Smooth muscle cell (in vitro differentiated cells): ENCODE measurements around the gene LRRK1. TPM values are rescaled to one million over a fixed set of nuclear protein-coding genes. Genes with fewer than 3 reads are reported as not detected.

Experiments used
- DNase-seq: peaks from one replicate; lab custom pipeline; 2025; ENCODE audit not compliant: unreplicated experiment; lab: John Stamatoyannopoulos, UW
- H2AFZ ChIP-seq: fragments of 200-600 bp; sonication (generic); 2 replicates; pipeline ENCODE4 v1.6.0; 2016; ENCODE audit warnings: antibody characterized with exemption, low read depth, mild to moderate bottlenecking
- H3F3A ChIP-seq: fragments of 200-600 bp; sonication (generic); 2 replicates; pipeline ENCODE4 v1.6.0; 2017; ENCODE audit warnings: antibody characterized with exemption, low read depth
- H3K27ac ChIP-seq: fragments of 200-600 bp; sonication (generic); 2 replicates; pipeline ENCODE4 v1.5.1; 2016; ENCODE audit warnings: low read depth, mild to moderate bottlenecking
- H3K27me3 ChIP-seq: fragments of 200-600 bp; sonication (generic); 2 replicates; pipeline ENCODE4 v1.6.1; 2016; ENCODE audit warnings: low read depth, mild to moderate bottlenecking
- H3K36me3 ChIP-seq: fragments of 200-600 bp; sonication (generic); 2 replicates; pipeline ENCODE4 v1.5.1; 2016; ENCODE audit warnings: low read depth
- H3K4me1 ChIP-seq: fragments of 200-600 bp; sonication (generic); 2 replicates; pipeline ENCODE4 v1.5.1; 2016; ENCODE audit warnings: low read depth
- H3K4me2 ChIP-seq: fragments of 200-600 bp; sonication (generic); 2 replicates; pipeline ENCODE4 v1.6.0; 2016; ENCODE audit warnings: mild to moderate bottlenecking
- H3K4me3 ChIP-seq: fragments of 200-600 bp; sonication (generic); 2 replicates; pipeline ENCODE4 v1.5.1; 2016; ENCODE audit warnings: mild to moderate bottlenecking
- H3K79me2 ChIP-seq: fragments of 200-600 bp; sonication (generic); 2 replicates; pipeline ENCODE4 v1.6.0; 2016; ENCODE audit warnings: low read depth, mild to moderate bottlenecking
- H3K9ac ChIP-seq: fragments of 200-600 bp; sonication (generic); 2 replicates; pipeline ENCODE4 v1.6.0; 2016; ENCODE audit warnings: low read depth
- H3K9me3 ChIP-seq: fragments of 200-600 bp; sonication (generic); replicated peaks from 2 replicates; pipeline ENCODE4 v1.5.1; 2016; ENCODE audit warnings: low read depth
- H4K20me1 ChIP-seq: fragments of 200-600 bp; sonication (generic); 2 replicates; pipeline ENCODE4 v1.6.0; 2016; ENCODE audit warnings: low read depth
- WGBS: methylation state at CpG from one replicate; pipeline ENCODE4 v1.1.7; 2016; ENCODE audit warnings: low lambda C conversion rate; 5-methylcytosine and 5-hydroxymethylcytosine counted together
- polyA plus RNA-seq: library from polyadenylated mRNA; unstranded; fragments of >200 nt; fragmentation: Nextera tagmentation; extraction: Ambion mirVana; gene quantifications from 2 replicates; pipeline ENCODE4 v1.2.1, GENCODE V29; 2016
- total RNA-seq: library from RNA; depleted of rRNA; stranded (reverse); fragments of >200 nt; gene quantifications from 2 replicates; pipeline ENCODE4 v1.2.3, GENCODE V29; 2014
- TF ChIP-seq, protein P1 (sequence below): fragments of 200-600 bp; sonication (generic); IDR thresholded peaks from 2 replicates; pipeline ENCODE4 v1.5.1; 2017; ENCODE audit warnings: borderline replicate concordance, mild to moderate bottlenecking, antibody characterized with exemption; ENCODE audit not compliant: insufficient read depth, poor library complexity, severe bottlenecking

Gene LRRK1
- total and polyA plus RNA-seq, 2 experiments from 2014 or later: 1.1 to 1.6 TPM

DNA sequence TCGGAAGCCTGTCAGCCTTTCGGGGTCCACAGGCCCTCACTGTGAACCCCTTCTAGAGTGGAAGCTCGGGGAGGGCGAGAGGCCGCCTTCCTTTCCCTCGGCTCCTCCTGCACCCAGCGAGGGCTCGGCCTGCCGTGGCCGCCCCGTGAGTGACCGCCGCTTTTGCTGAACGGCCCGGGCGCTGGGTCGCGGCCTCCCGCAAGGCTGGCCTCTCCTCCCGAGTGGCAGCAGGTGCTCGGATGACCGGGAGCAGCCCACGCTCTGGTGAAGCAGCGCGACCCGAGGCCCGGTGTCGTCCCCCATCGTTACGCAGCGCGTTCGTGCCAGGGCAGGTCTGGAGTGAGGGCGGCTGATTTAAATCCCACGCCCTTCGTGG, 53.8 kb downstream of the LRRK1 start:
- Histone ChIP-seq H3K9ac (no peak overlapping the region), H3K27ac (no peak overlapping the region), H3K27me3 (peaks cover 76% of the 10 kb centered on the region), H2AFZ (no peak overlapping the region), H3K36me3 (no peaks in the 10 kb centered on the region), H4K20me1 (no peaks in the 10 kb centered on the region), H3K9me3 (no peaks in the 10 kb centered on the region), H3K4me3 (peak overlapping the region; percentile 47), H3F3A (no peaks in the 10 kb centered on the region), H3K79me2 (no peaks in the 10 kb centered on the region), H3K4me2 (peak overlapping the region; percentile 91), H3K4me1 (peaks cover 10% of the 10 kb centered on the region)
- 30% methylated on average over 36 of the region's 36 CpGs for WGBS
- DNase-seq: no peak
- TF ChIP-seq, protein P1, sequence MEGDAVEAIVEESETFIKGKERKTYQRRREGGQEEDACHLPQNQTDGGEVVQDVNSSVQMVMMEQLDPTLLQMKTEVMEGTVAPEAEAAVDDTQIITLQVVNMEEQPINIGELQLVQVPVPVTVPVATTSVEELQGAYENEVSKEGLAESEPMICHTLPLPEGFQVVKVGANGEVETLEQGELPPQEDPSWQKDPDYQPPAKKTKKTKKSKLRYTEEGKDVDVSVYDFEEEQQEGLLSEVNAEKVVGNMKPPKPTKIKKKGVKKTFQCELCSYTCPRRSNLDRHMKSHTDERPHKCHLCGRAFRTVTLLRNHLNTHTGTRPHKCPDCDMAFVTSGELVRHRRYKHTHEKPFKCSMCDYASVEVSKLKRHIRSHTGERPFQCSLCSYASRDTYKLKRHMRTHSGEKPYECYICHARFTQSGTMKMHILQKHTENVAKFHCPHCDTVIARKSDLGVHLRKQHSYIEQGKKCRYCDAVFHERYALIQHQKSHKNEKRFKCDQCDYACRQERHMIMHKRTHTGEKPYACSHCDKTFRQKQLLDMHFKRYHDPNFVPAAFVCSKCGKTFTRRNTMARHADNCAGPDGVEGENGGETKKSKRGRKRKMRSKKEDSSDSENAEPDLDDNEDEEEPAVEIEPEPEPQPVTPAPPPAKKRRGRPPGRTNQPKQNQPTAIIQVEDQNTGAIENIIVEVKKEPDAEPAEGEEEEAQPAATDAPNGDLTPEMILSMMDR: no peak

DNA sequence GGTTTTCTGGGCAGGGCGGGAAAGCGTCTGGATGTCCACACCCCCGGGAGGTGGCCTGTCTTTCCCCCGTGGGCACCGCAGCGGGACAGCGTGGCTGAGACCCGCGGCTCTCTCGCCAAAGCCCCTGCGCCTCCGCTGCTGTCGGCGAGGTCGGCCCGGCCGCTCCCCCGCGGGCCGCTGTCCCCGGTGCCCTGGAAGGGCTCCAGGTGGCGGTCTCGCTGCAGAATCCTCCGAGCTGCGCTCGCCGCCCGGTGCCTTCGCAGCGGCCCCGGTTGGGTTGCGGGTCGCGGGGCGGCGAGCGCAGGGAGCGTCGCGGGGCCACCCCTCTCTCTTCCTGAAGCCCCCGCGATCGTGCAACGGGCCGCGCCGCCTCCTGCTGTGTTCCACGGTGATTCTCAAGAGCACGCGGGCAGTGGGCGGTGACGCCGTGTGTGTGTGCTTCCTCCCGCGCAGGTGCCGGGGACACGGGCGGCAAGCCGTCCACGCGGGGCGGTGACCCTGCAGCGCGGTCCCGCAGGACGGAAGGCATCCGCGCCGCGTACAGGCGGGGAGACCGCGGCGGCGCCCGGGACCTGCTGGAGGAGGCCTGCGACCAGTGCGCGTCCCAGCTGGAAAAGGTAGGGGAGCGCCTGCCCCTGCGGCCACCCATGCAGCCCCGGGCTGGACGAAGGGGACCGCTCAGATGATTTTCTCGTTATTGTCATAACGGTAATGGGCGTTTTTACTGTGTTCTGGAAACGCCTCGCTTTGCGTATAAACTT, 54.4 kb downstream of the LRRK1 start:
- Histone ChIP-seq H3K4me1 (peaks cover 10% of the 10 kb centered on the region), H3K79me2 (no peaks in the 10 kb centered on the region), H3K36me3 (no peaks in the 10 kb centered on the region), H4K20me1 (no peaks in the 10 kb centered on the region), H3K27me3 (peaks cover 82% of the 10 kb centered on the region), H3K4me2 (peak overlapping the region; percentile 91), H3K9me3 (no peaks in the 10 kb centered on the region), H2AFZ (no peak overlapping the region), H3K9ac (no peak overlapping the region), H3K27ac (no peak overlapping the region), H3K4me3 (peak overlapping the region; percentile 47), H3F3A (no peaks in the 10 kb centered on the region)
- no peak for DNase-seq
- TF ChIP-seq, protein P1: no peak
- 2% methylated on average over 71 of the region's 90 CpGs for WGBS

DNA sequence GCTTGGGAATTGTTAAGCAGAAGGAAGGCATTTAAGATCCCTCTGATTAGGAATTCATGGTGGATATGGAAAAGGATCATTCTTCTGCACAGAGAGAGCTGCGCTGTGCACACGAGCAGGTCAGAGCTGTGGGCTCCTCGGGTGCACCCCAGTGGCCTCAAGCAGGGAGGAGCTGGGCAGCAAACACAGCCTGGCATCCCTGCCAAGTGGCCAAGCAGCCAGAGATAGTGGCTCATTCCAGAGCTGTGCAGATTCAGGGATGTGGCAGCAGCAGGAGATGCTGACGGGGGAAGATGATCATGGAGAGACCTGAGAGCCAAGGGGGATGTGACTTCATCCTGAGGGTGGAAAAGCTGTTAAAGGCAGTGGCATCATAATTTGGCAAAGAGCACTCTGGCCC, 55.9 kb downstream of the LRRK1 start:
- H3F3A ChIP-seq: no peaks in the 10 kb centered on the region
- WGBS: 74% methylated on average over 4 of the region's 4 CpGs

More for the DNA sequence above, 55.9 kb downstream of the LRRK1 start:
- no peak overlapping the region for H3K4me3 ChIP-seq
- TF ChIP-seq, protein P1: no peak
- peaks cover 89% of the 10 kb centered on the region for H3K27me3 ChIP-seq
- no peaks in the 10 kb centered on the region for H3K36me3 ChIP-seq
- H2AFZ ChIP-seq: no peak overlapping the region
- no peak for DNase-seq
- H3K9ac ChIP-seq: no peak overlapping the region
- no peak overlapping the region for H3K4me2 ChIP-seq
- H3K4me1 ChIP-seq: peaks cover 10% of the 10 kb centered on the region
- no peaks in the 10 kb centered on the region for H3K79me2 ChIP-seq
- no peak overlapping the region for H3K27ac ChIP-seq
- no peaks in the 10 kb centered on the region for H4K20me1 ChIP-seq
- H3K9me3 ChIP-seq: no peaks in the 10 kb centered on the region
